Heart left ventricle (tissue), 16 donors: Measurements from ENCODE around the gene XYLT1. TPM values are rescaled to one million over a fixed set of nuclear protein-coding genes. Genes with fewer than 3 reads are reported as not detected.

Experiments
- ATAC-seq, 4 donors: fragments of 200-7000 bp; cut with Tn5 transposase; one replicate each; pipeline ENCODE4 v1.9.1; 2020 to 2022; ENCODE audit warnings: moderate library complexity in 4 of 4, mild to moderate bottlenecking in 3 of 4, moderate number of reproducible peaks in 1 of 4
- DNase-seq, 5 donors: peaks; one replicate each; pipeline ENCODE4 v3.0.0-alpha.2; 2020
- H3K27ac ChIP-seq, 12 donors: fragments of 200-600 bp; sonication (generic) in 4 of 12; one replicate each; pipeline versions ENCODE4 v1.5.0 to v1.8.0; 2016 to 2022; ENCODE audit warnings: mild to moderate bottlenecking in 2 of 12
- H3K27me3 ChIP-seq, 9 donors: fragments of 200-600 bp; sonication (generic) in 2 of 9; one replicate each; pipeline versions ENCODE4 v1.5.1 to v1.8.0; 2016 to 2022; ENCODE audit warnings: mild to moderate bottlenecking in 3 of 9
- H3K36me3 ChIP-seq, 9 donors: fragments of 200-600 bp; sonication (generic) in 2 of 9; one replicate each; pipeline versions ENCODE4 v1.5.0 to v1.8.0; 2018 to 2022; ENCODE audit warnings: mild to moderate bottlenecking in 2 of 9
- H3K4me1 ChIP-seq, 12 donors: fragments of 200-600 bp; sonication (generic) in 4 of 12; one replicate each; pipeline versions ENCODE4 v1.5.0 to v1.8.0; 2016 to 2022; ENCODE audit warnings: mild to moderate bottlenecking in 3 of 12
- H3K4me3 ChIP-seq, 12 donors: fragments of 200-600 bp; sonication (generic) in 4 of 12; one replicate each; pipeline versions ENCODE4 v1.5.0 to v1.8.0; 2017 to 2022; ENCODE audit warnings: mild to moderate bottlenecking in 9 of 12, moderate library complexity in 4 of 12
- H3K9me3 ChIP-seq, 12 donors: fragments of 200-600 bp; sonication (generic) in 4 of 12; one replicate each; pipeline versions ENCODE4 v1.5.0 to v1.8.0; 2016 to 2022; ENCODE audit warnings: mild to moderate bottlenecking in 1 of 12
- CTCF ChIP-seq, 12 donors: fragments of 200-600 bp; sonication (generic) in 4 of 12; IDR thresholded peaks; one replicate each; pipeline versions ENCODE4 v1.5.0 to v1.8.0; 2018 to 2022; ENCODE audit warnings: antibody characterized with exemption in 12 of 12, mild to moderate bottlenecking in 5 of 12
- POLR2A ChIP-seq, 2 donors: fragments of 450-650 bp; IDR thresholded peaks; one replicate each; pipeline ENCODE4 v1.6.1; 2017; ENCODE audit warnings: antibody characterized with exemption in 2 of 2, mild to moderate bottlenecking in 2 of 2, moderate library complexity in 2 of 2
- WGBS, 4 donors: extraction: QIAGEN DNeasy Blood & Tissue Kit in 2 of 4; methylation state at CpG; one replicate each; pipeline versions ENCODE4 v1.1.5 to v1.1.7; 2013 to 2018; 5-methylcytosine and 5-hydroxymethylcytosine counted together
- intact Hi-C, 10 donors: fragments of 100-400 bp; cut with DNase I; formaldehyde crosslinking; loops; one replicate each; pipeline versions ENCODE4 v1.11.1 to v1.14.2; 2022
- polyA plus RNA-seq, 2 donors: library from polyadenylated mRNA; stranded (reverse); fragments of 200-250 nt; gene quantifications; one replicate each; pipeline ENCODE4 v1.2.3, GENCODE V29; 2013
- total RNA-seq, 9 donors: library from RNA; depleted of rRNA in 2 of 9; stranded (reverse); fragments of >200 nt in 2 of 9; fragmentation: NEBNext Ultra II Directional in 3 of 9; extraction: Animal tissue kit (Norgen Biotek cat#: 25700) in 3 of 9; gene quantifications; one replicate each; pipeline versions ENCODE4 v1.1.0 to v1.2.4, GENCODE V29; 2016 to 2023
- donor health status: ischemic (EF 13 %, LVEDD 7.1; RV severe dilation, severe dysfunction).
- donor health status: healthy with polysubstance abuse.
- donor health status: DM: no; HTN: yes; CAD: no.
- donor health status: DM: no; HTN: no; CAD: no.
- donor health status: ischemic (EF 25% LVEDD 6.9; RV normal size, moderate dysfunction).
- donor health status: ischemic (EF 25% LVEDD 5.7; RV mildly dilated, moderate dysfunction).
- donor health status: healthy.
- donor health status: DM: yes; HTN: yes; CAD: no.
- donor health status: ischemic (EF 35%, LVEDD 5.7; RV mildly dilated, moderate dysfunction).
- donor health status: nonischemic (EF 11% LVEDD 7.7; RV severe dilation, severe dysfunction).
- donor health status: DM: yes; HTN: yes; CAD: no.
- donor health status: PGD.
- donor health status: ischemic (EF 29% LVEDD 5.4; RV normal size, mild dysfunction).
- donor health status: nonischemic (EF 23%, LVEDD 6.1; RV moderate dilation, normal function).

XYLT1 gene
- total and polyA plus RNA-seq, 11 donors: 0.46 to 12.3 (median 2.4) TPM

- ATAC-seq (peak in 1 of 4 donors; percentile 11), DNase-seq (no peak)
- H3K27me3 ChIP-seq: no peaks in the 10 kb centered on the region
- peaks cover 0 to 49% (median 2%) of the 10 kb centered on the region in 12 donors for H3K4me1 ChIP-seq
- no peaks in the 10 kb centered on the region for H3K36me3 ChIP-seq
- TF ChIP-seq POLR2A (IDR thresholded peaks at IDR 0.05) (no peak), CTCF (IDR thresholded peaks at IDR 0.05) (no peak)
- no peak overlapping the region for H3K4me3 ChIP-seq
- no peaks in the 10 kb centered on the region for H3K9me3 ChIP-seq
- intact Hi-C loops: no loop called here
- 87 to 94% (median 92%) methylated on average over 13 of the region's 13 CpGs for WGBS, 4 donors
- no peak overlapping the region for H3K27ac ChIP-seq
Observed at GRCh38 chr16:17357307-17358062, 113.3 kb downstream of the XYLT1 start.

- intact Hi-C loops: no loop called here
- whole genome bisulfite sequencing, 4 donors: 77 to 81% (median 78%) methylated on average over 11 of the region's 11 CpGs
- no peak for DNase-seq
- TF ChIP-seq CTCF (IDR thresholded peaks at IDR 0.05) (no peak), POLR2A (IDR thresholded peaks at IDR 0.05) (no peak)
- Histone ChIP-seq H3K4me1 (peaks cover 0 to 48% (median 2%) of the 10 kb centered on the region in 12 donors), H3K27me3 (no peaks in the 10 kb centered on the region), H3K27ac (no peak overlapping the region), H3K4me3 (no peak overlapping the region), H3K36me3 (no peaks in the 10 kb centered on the region), H3K9me3 (no peaks in the 10 kb centered on the region)
- ATAC-seq: no peak
Observed at GRCh38 chr16:17356243-17356933, 114.4 kb downstream of the XYLT1 start.

- intact Hi-C loops: no loop called here
- ATAC-seq: no peak
- WGBS, 4 donors: 58 to 92% (median 77%) methylated on average over 4 of the region's 4 CpGs
- DNase-seq: no peak
- H3K4me1 ChIP-seq: peaks cover 0 to 35% (median 1%) of the 10 kb centered on the region in 12 donors
- TF ChIP-seq CTCF (IDR thresholded peaks at IDR 0.05) (no peak), POLR2A (IDR thresholded peaks at IDR 0.05) (no peak)
- no peak overlapping the region for H3K27ac ChIP-seq
- no peaks in the 10 kb centered on the region for H3K27me3 ChIP-seq
- H3K9me3 ChIP-seq: no peaks in the 10 kb centered on the region
- H3K4me3 ChIP-seq: no peak overlapping the region
- H3K36me3 ChIP-seq: no peaks in the 10 kb centered on the region
Observed at GRCh38 chr16:17354685-17355084, 116.1 kb downstream of the XYLT1 start.

GRCh38 chr16:17354141-17354601, 116.6 kb downstream of the XYLT1 start:
- intact Hi-C loops: no loop called here
- 69 to 77% (median 75%) methylated on average over 10 of the region's 10 CpGs for WGBS, 4 donors
- H3K9me3 ChIP-seq: no peaks in the 10 kb centered on the region
- H3K27me3 ChIP-seq: no peaks in the 10 kb centered on the region
- H3K27ac ChIP-seq: no peak overlapping the region
- no peak overlapping the region for H3K4me3 ChIP-seq
- ATAC-seq (peak in 1 of 4 donors; percentile 42), DNase-seq (no peak)
- no peaks in the 10 kb centered on the region for H3K36me3 ChIP-seq
- TF ChIP-seq POLR2A (IDR thresholded peaks at IDR 0.05): no peak
- no peak for TF ChIP-seq CTCF (IDR thresholded peaks at IDR 0.05)
- peaks cover 0 to 32% (median 0%) of the 10 kb centered on the region in 12 donors for H3K4me1 ChIP-seq
